Nephron progenitor cell (in vitro differentiated cells): ENCODE results near the gene BGLAP.
A peak's percentile ranks its signal among the peaks of the same experiment; 100 is the strongest.

Experiments used
- DNase-seq: peaks from one replicate; pipeline ENCODE4 v3.0.0; 2021
- H3K27ac Mint-ChIP-seq: 2 replicates; pipeline ENCODE4 v1.8.0; 2021; ENCODE audit warnings: mild to moderate bottlenecking, moderate library complexity, mixed read lengths
- H3K27me3 Mint-ChIP-seq: 2 replicates; pipeline ENCODE4 v1.8.0; 2021; ENCODE audit warnings: mild to moderate bottlenecking, low read depth, mixed read lengths; ENCODE audit not compliant: poor library complexity
- H3K36me3 Mint-ChIP-seq: 2 replicates; pipeline ENCODE4 v1.8.0; 2021; ENCODE audit warnings: low read depth, mixed read lengths
- H3K4me1 Mint-ChIP-seq: 2 replicates; pipeline ENCODE4 v1.8.0; 2021; ENCODE audit warnings: mixed read lengths
- H3K4me3 Mint-ChIP-seq: 2 replicates; pipeline ENCODE4 v1.8.0; 2021; ENCODE audit warnings: mild to moderate bottlenecking, moderate library complexity, mixed read lengths
- H3K9me3 Mint-ChIP-seq: 2 replicates; pipeline ENCODE4 v1.8.0; 2021; ENCODE audit warnings: mild to moderate bottlenecking, moderate library complexity, mixed read lengths
- TF ChIP-seq, protein P1 (sequence below): fragments of 200-600 bp; sonication (generic); IDR thresholded peaks from 2 replicates; pipeline ENCODE4 v1.5.0; 2021; ENCODE audit warnings: antibody characterized with exemption

The BGLAP gene

DNA sequence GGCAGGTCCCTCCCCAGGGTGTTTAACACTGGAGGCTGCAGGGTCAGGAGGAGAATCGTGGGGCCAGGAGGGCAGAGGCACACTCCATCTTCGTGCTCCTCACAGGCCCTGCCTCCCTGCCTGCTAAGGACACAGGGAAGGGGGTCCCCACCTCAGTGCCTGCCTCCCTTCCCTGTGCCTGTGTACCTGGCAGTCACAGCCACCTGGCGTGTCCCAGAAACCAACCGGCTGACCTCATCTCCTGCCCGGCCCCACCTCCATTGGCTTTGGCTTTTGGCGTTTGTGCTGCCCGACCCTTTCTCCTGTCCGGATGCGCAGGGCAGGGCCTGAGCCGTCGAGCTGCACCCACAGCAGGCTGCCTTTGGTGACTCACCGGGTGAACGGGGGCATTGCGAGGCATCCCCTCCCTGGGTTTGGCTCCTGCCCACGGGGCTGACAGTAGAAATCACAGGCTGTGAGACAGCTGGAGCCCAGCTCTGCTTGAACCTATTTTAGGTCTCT, 623 bp upstream of the BGLAP start:
- Mint-ChIP-seq H3K9me3 (no peaks in the 10 kb centered on the region), H3K27ac (peak overlapping the region; percentile 80), H3K4me1 (peaks cover 18% of the 10 kb centered on the region), H3K4me3 (no peak overlapping the region), H3K27me3 (peaks cover 2% of the 10 kb centered on the region), H3K36me3 (peaks cover 22% of the 10 kb centered on the region)
- TF ChIP-seq, protein P1, sequence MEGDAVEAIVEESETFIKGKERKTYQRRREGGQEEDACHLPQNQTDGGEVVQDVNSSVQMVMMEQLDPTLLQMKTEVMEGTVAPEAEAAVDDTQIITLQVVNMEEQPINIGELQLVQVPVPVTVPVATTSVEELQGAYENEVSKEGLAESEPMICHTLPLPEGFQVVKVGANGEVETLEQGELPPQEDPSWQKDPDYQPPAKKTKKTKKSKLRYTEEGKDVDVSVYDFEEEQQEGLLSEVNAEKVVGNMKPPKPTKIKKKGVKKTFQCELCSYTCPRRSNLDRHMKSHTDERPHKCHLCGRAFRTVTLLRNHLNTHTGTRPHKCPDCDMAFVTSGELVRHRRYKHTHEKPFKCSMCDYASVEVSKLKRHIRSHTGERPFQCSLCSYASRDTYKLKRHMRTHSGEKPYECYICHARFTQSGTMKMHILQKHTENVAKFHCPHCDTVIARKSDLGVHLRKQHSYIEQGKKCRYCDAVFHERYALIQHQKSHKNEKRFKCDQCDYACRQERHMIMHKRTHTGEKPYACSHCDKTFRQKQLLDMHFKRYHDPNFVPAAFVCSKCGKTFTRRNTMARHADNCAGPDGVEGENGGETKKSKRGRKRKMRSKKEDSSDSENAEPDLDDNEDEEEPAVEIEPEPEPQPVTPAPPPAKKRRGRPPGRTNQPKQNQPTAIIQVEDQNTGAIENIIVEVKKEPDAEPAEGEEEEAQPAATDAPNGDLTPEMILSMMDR = no peak
- DNase-seq = no peak

DNA sequence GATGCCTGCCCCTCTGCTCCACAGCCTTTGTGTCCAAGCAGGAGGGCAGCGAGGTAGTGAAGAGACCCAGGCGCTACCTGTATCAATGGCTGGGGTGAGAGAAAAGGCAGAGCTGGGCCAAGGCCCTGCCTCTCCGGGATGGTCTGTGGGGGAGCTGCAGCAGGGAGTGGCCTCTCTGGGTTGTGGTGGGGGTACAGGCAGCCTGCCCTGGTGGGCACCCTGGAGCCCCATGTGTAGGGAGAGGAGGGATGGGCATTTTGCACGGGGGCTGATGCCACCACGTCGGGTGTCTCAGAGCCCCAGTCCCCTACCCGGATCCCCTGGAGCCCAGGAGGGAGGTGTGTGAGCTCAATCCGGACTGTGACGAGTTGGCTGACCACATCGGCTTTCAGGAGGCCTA, 754 bp downstream of the BGLAP start:
- TF ChIP-seq, protein P1 = no peak
- Mint-ChIP-seq H3K4me3 (no peak overlapping the region), H3K9me3 (no peaks in the 10 kb centered on the region), H3K27ac (peak overlapping the region; percentile 66), H3K4me1 (peaks cover 24% of the 10 kb centered on the region), H3K36me3 (peaks cover 12% of the 10 kb centered on the region), H3K27me3 (peaks cover 2% of the 10 kb centered on the region)
- DNase-seq = no peak

DNA sequence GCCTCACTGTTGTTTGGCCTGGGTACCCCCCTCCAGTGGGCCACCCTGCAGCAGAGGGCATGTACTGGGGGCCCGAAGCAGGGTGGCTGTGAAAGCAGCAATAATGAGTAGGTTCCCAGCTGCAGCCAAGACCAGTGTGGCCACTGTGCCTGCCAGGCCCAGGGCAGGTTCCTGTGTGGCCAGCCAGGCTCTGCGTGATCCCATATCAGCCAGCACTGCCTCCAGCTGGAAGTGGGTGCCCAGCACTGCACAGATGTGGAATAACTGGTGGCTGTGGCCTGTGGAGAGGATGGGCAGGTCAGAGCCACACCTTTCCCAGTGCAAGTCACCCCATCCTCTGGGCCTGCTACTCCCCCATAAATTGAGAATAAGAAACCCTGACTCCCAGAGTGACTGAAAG, 2.1 kb downstream of the BGLAP start:
- peaks cover 5% of the 10 kb centered on the region for H3K36me3 Mint-ChIP-seq
- peaks cover 5% of the 10 kb centered on the region for H3K27me3 Mint-ChIP-seq
- peaks cover 29% of the 10 kb centered on the region for H3K4me1 Mint-ChIP-seq
- no peak for DNase-seq
- no peaks in the 10 kb centered on the region for H3K9me3 Mint-ChIP-seq
- H3K4me3 Mint-ChIP-seq = no peak overlapping the region
- H3K27ac Mint-ChIP-seq = peak overlapping the region; percentile 36
- TF ChIP-seq, protein P1 = no peak

DNA sequence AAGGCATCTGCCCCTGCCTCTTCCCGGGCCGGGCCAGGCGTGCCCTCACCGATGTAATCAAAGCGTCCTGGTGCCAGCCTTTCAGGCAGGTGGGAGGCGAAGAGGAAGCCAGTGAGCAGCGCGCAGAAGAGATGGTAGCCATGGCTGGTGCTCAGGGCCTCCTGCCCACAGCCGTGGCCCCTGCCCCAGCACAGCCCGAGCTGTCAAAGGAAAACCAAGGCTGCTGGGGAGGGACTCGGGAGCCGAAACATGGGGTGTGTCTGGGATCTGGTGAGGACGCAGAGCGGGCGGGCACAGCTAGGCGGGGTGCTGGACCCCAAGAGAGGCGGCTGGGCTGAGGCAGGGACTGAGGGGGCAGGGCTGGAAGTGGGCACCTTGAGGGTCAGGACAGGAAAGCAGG, 2.7 kb downstream of the BGLAP start:
- H3K36me3 Mint-ChIP-seq = peaks cover 4% of the 10 kb centered on the region
- TF ChIP-seq, protein P1 = no peak
- H3K9me3 Mint-ChIP-seq = no peaks in the 10 kb centered on the region
- peak overlapping the region; percentile 92 for H3K27ac Mint-ChIP-seq
- H3K4me1 Mint-ChIP-seq = peaks cover 35% of the 10 kb centered on the region
- peaks cover 5% of the 10 kb centered on the region for H3K27me3 Mint-ChIP-seq
- DNase-seq = no peak
- no peak overlapping the region for H3K4me3 Mint-ChIP-seq

DNA sequence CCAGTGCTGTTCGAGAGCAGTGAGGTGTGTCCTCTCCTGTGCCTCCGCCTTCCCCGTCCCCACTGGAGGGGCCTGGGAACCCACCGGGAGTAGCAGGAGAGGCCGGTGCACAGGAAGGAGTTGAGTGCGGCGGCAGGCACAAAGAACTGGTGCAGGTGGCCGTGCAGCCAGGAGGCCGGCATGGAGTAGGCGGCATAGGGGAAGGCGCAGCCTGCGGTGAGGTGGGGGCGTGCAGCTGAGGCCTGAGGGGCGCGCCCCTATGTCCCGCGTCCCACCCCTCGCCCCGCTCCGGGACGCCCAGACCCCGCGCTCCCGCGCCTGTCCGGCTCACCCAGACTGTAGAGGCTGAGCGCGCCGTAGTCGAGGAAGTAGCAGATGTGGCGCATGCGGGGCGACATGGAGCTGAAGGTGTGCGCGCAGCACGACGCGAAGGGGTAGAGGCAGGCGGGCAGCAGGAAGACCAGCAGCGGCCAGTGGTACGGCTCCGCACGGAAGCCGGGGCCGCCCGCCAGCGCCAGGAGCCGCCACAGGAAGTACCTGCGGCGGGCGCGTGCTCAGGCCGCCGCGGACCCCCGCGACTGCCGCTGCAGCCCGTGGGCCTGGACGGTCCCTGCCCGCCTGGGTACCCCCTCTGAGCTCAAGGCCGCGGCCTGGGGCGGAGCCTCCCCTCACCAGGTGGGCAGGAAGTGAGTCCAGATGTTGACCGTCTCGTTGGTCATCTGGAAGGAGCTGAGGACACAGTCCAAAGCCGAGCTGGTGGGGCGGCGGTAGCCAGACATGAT, 3.7 kb downstream of the BGLAP start:
- TF ChIP-seq, protein P1 = no peak
- Mint-ChIP-seq H3K36me3 (peaks cover 4% of the 10 kb centered on the region), H3K4me3 (no peak overlapping the region), H3K27me3 (peaks cover 3% of the 10 kb centered on the region), H3K9me3 (no peaks in the 10 kb centered on the region), H3K27ac (peak overlapping the region; percentile 92), H3K4me1 (peaks cover 35% of the 10 kb centered on the region)
- DNase-seq = no peak
